Stomach (tissue), 4 donors: ENCODE results near the gene CCDC191.

Experiments used
- CTCF ChIP-seq, 7 experiments: fragments of 450-650 bp in 4 of 7; fragments of 200-600 bp in 3 of 7; sonication (generic) in 3 of 7; IDR thresholded peaks; one replicate each; pipeline ENCODE4 v1.5.1; 2016 to 2019; ENCODE audit warnings: antibody characterized with exemption in 7 of 7, control low read depth in 2 of 7, mild to moderate bottlenecking in 1 of 7
- EP300 ChIP-seq: sonication (generic); formaldehyde crosslinking; IDR thresholded peaks from one replicate; pipeline ENCODE4 v1.6.1; 2017; ENCODE audit warnings: antibody characterized with exemption
- POLR2A ChIP-seq, 4 donors: fragments of 450-650 bp; IDR thresholded peaks; one replicate each; pipeline ENCODE4 v1.6.1; 2016; ENCODE audit warnings: antibody characterized with exemption in 4 of 4, control low read depth in 2 of 4, mild to moderate bottlenecking in 1 of 4, moderate library complexity in 1 of 4
- POLR2AphosphoS5 ChIP-seq, 3 donors: sonication (generic); formaldehyde crosslinking; IDR thresholded peaks; one replicate each; pipeline ENCODE4 v1.6.1; 2016; ENCODE audit warnings: antibody characterized with exemption in 3 of 3

GRCh38 chr3:113968986-113969385 lies 87.3 kb downstream of the CCDC191 start:
- TF ChIP-seq CTCF (IDR thresholded peaks at IDR 0.05) (no peak), POLR2A (IDR thresholded peaks at IDR 0.05) (no peak), EP300 (no peak), POLR2AphosphoS5 (IDR thresholded peaks at IDR 0.05) (no peak)
